ENCODE results near the gene SNRNP48.

- TF ChIP-seq CTCF (IDR thresholded peaks at IDR 0.05) (no peak), POLR2A (IDR thresholded peaks at IDR 0.05) (no peak)
These were observed 42.7 kb upstream of the SNRNP48 start for GRCh38 chr6:7547315-7547714.

Measured in thyroid gland (tissue), 4 donors.